NB4 (cell line): Measurements from ENCODE around the gene CD74.

Source experiments
- MAX ChIP-seq: IDR thresholded peaks from 2 replicates; pipeline ENCODE4 v1.6.1; 2011; ENCODE audit warnings: low read depth, low read length
- MYC ChIP-seq: IDR thresholded peaks from 2 replicates; pipeline ENCODE4 v1.6.1; 2011; ENCODE audit warnings: low read depth, low read length
- POLR2A ChIP-seq: IDR thresholded peaks from 2 replicates; pipeline ENCODE4 v1.6.1; 2011; ENCODE audit warnings: mild to moderate bottlenecking; ENCODE audit not compliant: insufficient read length; ENCODE audit errors: extremely low read depth
- TF ChIP-seq, protein P1 (sequence below): IDR thresholded peaks from one replicate; pipeline ENCODE4 v1.5.1; 2012; ENCODE audit warnings: low read depth, low read length

- TF ChIP-seq MAX: no peak
- TF ChIP-seq POLR2A: no peak
- TF ChIP-seq, protein P1, sequence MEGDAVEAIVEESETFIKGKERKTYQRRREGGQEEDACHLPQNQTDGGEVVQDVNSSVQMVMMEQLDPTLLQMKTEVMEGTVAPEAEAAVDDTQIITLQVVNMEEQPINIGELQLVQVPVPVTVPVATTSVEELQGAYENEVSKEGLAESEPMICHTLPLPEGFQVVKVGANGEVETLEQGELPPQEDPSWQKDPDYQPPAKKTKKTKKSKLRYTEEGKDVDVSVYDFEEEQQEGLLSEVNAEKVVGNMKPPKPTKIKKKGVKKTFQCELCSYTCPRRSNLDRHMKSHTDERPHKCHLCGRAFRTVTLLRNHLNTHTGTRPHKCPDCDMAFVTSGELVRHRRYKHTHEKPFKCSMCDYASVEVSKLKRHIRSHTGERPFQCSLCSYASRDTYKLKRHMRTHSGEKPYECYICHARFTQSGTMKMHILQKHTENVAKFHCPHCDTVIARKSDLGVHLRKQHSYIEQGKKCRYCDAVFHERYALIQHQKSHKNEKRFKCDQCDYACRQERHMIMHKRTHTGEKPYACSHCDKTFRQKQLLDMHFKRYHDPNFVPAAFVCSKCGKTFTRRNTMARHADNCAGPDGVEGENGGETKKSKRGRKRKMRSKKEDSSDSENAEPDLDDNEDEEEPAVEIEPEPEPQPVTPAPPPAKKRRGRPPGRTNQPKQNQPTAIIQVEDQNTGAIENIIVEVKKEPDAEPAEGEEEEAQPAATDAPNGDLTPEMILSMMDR: no peak
- no peak for TF ChIP-seq MYC
These were observed 26.5 kb downstream of the CD74 start for GRCh38 chr5:150386024-150386855.
